ENCODE results near the gene GUCA1A.
"Not testable (repeated sequence)": the region's sequence is repeated elsewhere in the genome, so short reads cannot be mapped to it uniquely, and the experiment has no call there.

The GUCA1A gene

DNA sequence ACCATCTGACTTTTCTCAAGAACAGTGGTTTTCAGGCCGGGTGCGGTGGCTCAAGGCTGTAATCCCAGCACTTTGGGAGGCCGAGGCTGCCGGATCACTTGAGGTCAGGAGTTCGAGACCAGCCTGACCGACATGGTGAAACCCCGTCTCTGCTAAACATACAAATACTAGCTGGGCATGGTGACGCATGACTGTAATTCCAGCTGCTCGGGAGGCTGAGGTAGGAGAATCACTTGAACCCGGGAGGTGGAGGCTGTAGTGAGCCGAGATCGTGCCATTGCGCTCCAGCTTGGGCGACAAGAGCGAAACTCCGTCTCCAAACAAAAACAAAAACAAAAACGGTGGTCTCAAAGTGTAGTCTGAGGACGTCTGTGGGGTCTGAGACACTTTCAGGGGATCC is 43.3 kb downstream of the GUCA1A start:
- not testable (repeated sequence) for DNase-seq

DNA sequence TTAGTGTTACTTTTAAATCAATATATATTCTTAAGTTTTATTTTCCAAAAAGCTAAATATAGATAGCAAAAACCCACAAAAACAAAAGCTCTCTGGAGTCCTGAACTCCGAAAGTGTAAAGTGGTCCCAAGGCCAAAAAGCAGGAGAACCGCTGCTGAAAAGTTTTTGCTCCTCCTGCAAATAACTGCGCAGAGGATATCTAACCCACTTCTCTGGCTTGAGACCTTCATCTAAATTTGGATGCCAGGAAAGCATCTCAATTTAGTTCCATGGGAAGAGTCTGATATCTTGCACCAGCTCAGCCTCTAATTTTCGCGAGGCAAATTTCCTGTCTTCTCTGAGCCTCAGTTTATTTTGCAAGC is 44.0 kb downstream of the GUCA1A start:
- DNase-seq: no peak

DNA sequence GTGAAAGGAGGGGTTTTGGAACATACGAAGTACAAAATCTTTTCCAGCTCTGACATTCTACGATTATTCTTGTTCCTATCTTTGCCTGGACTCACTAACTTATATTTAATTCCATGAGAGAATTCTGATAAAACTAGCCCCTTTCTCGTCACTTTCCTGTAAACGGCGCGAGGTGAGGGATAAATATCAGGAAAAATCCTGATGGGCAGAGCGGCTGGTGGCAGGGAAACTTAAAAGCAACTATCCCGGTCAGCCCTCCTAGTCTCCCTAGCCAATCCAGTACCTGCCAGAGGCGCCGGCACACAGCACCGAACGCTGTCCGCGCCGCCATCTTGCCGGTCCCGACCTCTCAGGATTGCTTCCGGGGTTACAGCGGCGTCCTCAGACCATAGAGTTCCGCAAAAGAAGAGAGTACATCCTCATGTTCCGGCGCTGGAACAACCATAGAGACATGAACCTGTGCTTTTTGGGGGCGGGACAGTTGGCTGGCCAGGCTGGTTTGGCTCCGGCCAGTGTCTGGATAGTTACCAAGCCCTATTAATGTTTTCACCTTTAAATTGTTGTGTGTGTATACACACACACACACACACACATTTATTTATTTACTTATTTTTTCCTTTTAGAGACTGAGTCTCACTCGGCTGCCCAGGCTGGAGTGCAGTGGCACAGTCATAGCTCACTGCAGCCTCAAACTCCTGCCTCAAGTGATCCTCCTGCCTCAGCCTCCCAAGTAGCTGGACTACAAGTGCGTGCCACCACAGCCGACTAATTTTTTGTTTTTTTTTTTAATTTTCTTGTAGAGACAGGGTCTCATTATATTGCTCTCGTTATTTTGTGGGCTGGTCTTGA is 44.6 kb downstream of the GUCA1A start, which contains the start of gene MRPS10:
Gene MRPS10, minus strand, starts transcription at position 343 of the 849 bp plus-strand sequence. Its CDS starts 12 bp downstream, at position 331.
- peak; percentile 89 for DNase-seq

DNA sequence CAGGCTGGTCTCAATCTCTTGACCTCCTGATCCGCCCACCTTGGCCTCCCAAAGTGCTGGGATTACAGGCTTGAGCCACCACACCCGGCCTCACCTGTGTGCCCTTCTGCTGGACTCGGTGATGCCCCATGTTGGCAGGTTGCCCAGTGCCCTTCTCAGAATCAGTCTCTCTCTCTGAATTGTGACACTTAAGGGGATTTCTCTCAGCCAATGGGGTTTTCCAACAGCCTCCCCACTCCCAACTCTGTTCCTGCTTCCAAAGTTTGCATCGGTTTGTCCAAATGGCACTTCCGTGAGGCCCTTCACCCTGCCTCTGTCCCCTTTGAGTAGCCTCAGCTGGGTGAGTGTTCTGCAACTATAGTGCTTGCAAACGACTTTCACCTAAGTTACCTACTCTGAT is 47.6 kb downstream of the GUCA1A start:
- DNase-seq: no peak

DNA sequence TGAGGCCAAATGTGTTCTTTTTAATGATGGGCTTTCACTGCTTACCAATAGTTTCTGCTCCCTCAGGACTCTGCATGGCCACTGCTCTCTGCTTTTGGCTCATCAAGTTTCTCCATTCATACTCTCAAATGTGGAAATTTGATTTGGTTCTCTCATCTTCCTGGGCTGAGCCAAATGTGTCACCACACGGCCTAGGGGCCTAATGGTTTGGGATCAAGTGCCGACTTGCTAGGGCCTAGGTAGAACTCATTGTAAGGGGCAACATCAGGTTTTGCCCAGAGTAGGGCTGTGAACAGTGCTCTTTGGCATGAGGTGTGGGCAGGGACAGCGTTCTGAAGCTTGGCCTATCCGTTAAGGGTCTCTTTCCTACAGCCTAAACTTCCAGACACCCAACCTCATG is 48.4 kb downstream of the GUCA1A start:
- no peak for DNase-seq

DNA sequence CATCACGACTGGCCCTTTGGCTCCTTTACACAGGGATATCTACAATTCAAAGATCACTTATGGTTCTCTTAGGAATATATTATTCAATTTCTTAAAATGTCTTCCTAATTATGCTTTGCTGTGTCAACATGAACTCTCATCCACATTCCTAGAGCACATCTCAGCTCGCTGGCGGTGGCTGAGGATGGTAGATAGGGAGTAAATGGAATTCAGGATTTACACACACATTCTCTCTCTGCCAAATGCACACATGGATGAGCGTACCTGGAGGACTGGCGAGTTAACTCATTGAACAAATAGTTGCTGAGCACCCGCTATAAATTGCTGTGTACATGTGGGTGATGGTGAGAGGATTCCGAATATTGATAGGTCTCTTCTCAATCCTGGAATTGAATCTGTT is 49.3 kb downstream of the GUCA1A start:
- no peak for DNase-seq

DNA sequence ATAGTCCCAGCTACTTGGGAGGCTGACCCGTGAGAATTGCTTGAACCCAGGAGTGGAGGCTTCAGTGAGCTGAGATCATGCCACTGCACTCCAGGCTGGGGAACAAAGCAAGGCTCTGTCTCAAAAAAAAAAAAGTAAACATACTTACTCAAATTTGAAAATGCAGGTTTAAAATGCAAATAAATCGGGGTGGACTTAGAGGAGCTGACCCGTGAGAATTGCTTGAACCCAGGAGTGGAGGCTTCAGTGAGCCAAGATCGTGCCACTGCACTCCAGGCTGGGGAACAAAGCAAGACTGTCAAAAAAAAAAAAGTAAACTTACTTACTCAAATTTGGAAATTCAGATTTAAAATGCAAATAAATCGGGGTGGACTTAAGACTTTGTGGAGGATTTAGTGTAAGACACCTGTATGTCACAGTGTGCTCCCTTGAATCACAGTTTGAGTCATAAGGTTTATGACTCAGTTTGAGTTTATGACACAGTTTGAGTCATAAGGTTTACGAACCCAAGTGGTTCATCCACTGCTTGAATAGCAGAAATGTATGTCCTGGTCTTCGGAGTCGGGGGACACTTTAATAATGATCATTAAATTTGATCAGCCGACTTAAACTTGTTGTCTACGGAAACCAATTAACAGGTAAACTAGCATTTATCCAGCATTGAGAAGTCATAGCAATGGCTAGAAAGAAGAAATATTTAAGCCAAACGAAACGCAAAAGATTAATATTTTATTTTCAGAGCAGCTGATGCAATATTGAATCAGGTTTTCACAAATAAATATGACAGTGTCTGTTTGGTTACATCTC is 51.3 kb downstream of the GUCA1A start:
- no peak for DNase-seq

DNA sequence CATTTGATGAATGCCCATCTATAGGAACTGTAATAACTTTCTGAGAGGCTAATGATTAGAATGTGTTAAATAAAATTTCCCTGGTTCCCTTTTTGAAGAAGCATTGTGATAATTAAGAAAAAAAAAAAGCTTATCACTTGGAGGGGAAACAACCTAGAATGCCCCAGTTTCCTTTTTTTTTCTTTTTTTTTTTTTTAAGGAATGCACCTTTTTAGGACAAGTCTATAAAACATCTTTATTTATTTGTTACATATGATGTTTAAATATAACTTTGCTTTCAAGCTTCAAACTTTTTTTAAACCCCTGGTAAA is 51.8 kb downstream of the GUCA1A start:
- no peak for DNase-seq

DNA sequence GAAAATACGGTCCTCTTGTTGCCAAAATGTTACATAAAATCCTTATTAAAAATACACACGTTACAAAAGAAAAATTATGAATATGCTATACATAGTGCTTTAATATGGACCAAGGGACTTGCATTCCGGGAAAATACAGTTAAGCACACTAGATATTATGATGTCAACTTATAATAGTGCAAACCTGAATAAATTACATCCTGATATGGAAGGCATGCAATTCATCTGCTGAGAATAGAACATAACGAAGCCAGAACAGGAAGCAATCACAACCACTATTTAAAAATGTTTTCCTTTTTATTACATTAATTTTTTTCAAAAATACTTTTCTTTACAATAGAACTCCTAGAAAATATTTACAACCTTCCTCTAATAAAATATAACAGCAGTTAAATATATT is 52.3 kb downstream of the GUCA1A start:
- DNase-seq: no peak

DNA sequence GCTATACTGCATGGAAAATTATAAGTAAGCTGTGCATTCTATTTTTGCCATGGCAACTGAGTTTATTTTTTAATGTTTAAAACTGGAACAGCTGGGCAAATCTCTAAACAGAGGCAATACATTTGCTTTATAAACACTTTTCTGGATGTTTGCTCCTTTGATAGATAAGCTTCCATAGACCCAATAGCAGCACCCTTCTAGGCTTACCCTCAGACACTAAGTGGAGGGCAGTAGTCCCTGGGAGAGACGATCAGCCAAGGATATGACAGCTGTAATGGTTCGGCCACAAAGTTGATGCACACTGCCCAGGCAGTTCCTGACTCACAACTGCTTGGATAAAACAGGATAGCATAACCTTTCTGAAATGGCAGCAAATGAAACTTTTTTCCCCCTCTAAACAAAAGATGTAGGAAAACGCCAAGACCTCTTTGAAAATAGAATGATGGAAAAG is 53.0 kb downstream of the GUCA1A start:
- DNase-seq: no peak

DNA sequence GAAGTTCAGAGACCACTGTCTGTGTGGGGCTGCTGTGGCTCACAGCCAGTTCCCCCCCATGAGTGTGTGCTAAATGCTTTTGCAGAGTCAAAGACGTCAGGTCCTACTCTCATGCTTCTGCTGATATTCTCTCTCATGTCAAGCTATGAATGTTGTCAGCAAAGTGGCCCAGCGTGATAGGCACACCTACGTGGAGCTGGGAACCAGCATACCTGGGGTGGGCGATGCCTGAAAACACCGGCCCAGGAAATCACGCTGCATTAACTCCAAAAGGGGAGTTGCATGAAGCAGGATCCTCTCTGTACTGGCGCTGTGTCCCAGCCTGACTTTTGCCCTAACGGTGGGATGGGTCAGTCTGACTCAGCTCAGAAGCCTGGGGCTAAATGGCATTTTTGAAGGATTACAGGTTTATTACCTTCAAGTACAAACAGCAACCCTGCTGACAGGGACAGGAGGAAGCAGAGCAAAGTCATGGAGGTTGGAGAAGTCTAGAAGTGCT is 53.5 kb downstream of the GUCA1A start:
- DNase-seq: no peak

DNA sequence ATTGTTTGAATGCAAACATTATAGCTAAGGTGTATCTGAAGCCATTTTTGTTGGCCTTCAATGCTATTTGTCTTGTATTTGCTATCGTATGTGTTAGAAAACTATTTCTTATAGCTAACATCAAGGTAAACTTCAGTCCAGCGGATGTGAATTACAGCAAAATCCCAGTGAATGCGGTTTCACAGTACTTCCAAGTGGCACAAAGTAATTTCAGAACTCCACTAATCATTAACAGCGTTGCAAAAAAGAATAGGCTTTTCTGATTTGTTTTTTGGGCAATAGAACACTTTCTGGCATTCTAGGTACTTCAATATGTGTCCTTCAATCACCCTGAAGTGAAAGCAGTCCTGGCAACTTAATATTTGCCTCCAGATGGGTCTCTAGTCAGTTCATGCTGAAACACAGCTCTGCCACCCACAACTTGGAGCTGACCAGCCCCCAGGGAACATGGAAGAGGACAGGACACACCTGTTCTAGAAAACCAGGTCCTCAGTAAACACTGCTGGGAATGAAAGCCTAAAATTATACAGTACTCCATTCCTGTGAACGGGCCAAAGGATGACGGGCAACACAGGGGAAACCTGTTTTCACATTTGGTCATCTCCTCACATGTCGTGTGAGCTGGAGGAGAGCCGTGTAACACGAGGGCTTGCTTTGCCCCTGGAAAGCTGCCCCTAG is 54.1 kb downstream of the GUCA1A start:
- DNase-seq: no peak

DNA sequence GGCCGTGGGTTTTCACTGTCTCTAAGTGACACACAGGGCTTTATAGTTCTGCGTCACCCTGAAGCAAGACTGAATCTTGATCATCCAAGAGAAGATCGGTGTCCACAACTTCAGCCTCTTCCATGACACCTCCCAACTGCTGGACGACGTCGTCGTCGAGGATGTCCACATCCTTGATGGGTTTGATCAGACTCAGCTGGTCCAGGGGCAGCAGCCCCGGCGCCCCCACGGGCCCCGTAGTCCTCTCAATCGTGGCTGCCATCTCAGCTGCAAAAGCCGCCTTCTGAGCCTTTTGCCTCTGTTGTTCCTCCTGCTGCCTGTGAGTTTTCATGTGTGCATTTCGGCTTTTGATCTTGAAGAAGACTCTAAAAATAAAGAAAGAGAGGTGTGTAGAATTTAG is 55.1 kb downstream of the GUCA1A start:
- no peak for DNase-seq

All from KG1 (cell line).